HepG2 (cell line): ENCODE measurements around the gene RABGGTA. TPM values are rescaled to one million over a fixed set of nuclear protein-coding genes. Genes with fewer than 3 reads are reported as not detected.
A peak's percentile ranks its signal among the peaks of the same experiment; 100 is the strongest.

Source experiments
- FOSL1 ChIP-seq: sonication (generic); formaldehyde crosslinking; IDR thresholded peaks from 2 replicates; pipeline ENCODE4 v1.9.0; 2021; ENCODE audit warnings: missing genetic modification reagents, borderline replicate concordance
- IRF2 ChIP-seq: IDR thresholded peaks from 2 replicates; pipeline ENCODE4 v1.6.1; 2018; ENCODE audit warnings: missing genetic modification reagents, missing compliant biosample characterization
- KDM1A ChIP-seq: IDR thresholded peaks from 2 replicates; pipeline ENCODE4 v1.6.1; 2016; ENCODE audit warnings: missing compliant biosample characterization
- NFAT5 ChIP-seq: sonication (generic); formaldehyde crosslinking; IDR thresholded peaks from 2 replicates; pipeline ENCODE4 v1.4.0; 2020; ENCODE audit warnings: missing genetic modification reagents
- ONECUT2 ChIP-seq: sonication (generic); formaldehyde crosslinking; IDR thresholded peaks from 2 replicates; pipeline ENCODE4 v1.4.0; 2020; ENCODE audit warnings: missing genetic modification reagents
- RAD51 ChIP-seq: fragments of 450-650 bp; IDR thresholded peaks from 2 replicates; pipeline ENCODE4 v1.6.1; 2016; ENCODE audit warnings: borderline replicate concordance
- SALL1 ChIP-seq: sonication (generic); formaldehyde crosslinking; IDR thresholded peaks from 2 replicates; pipeline ENCODE4 v1.8.0; 2022; ENCODE audit warnings: mild to moderate bottlenecking, missing genetic modification reagents
- TSC22D2 ChIP-seq: sonication (generic); formaldehyde crosslinking; IDR thresholded peaks from 2 replicates; pipeline ENCODE4 v1.5.1; 2020; ENCODE audit warnings: missing genetic modification reagents, mild to moderate bottlenecking, borderline replicate concordance
- ZMYM3 ChIP-seq: sonication (generic); formaldehyde crosslinking; IDR thresholded peaks from 2 replicates; pipeline ENCODE4 v1.5.1; 2020; ENCODE audit warnings: mild to moderate bottlenecking, missing genetic modification reagents
- ZNF12 ChIP-seq: sonication (generic); formaldehyde crosslinking; IDR thresholded peaks from 2 replicates; pipeline ENCODE4 v1.5.0; 2020; ENCODE audit warnings: missing genetic modification reagents
- ZNF180 ChIP-seq: sonication (generic); formaldehyde crosslinking; IDR thresholded peaks from 2 replicates; pipeline ENCODE4 v1.4.0; 2020; ENCODE audit warnings: low read depth, missing genetic modification reagents, borderline replicate concordance
- ZNF329 ChIP-seq: sonication (generic); formaldehyde crosslinking; IDR thresholded peaks from 2 replicates; pipeline ENCODE4 v1.9.0; 2021; ENCODE audit warnings: low read depth, mild to moderate bottlenecking, missing genetic modification reagents
- polyA plus RNA-seq, 8 experiments: library from polyadenylated mRNA; depleted of rRNA in 3 of 8; stranded (reverse) in 7 of 8; unstranded in 1 of 8; fragments of >200 nt; fragmentation: Illumina TruSeq in 4 of 8; extraction: Trizol in 4 of 8; gene quantifications; 2 replicates each; pipeline versions ENCODE4 v1.2.1 to v1.2.3, GENCODE V29; 2011 to 2016; ENCODE audit warnings: low read depth in 4 of 8, missing spikeins in 1 of 8, mixed read lengths in 1 of 8; ENCODE audit not compliant: insufficient read depth in 1 of 8
- total RNA-seq, 5 experiments: library from RNA; depleted of rRNA; stranded (reverse); fragments of >200 nt; fragmentation: Illumina TruSeq; extraction: Trizol; gene quantifications; 2 replicates each; pipeline ENCODE4 v1.2.3, GENCODE V29; 2016; ENCODE audit warnings: low read depth in 1 of 5
- TF ChIP-seq, protein P1 (sequence below): sonication (generic); formaldehyde crosslinking; IDR thresholded peaks from 2 replicates; pipeline ENCODE4 v1.4.0; 2020; ENCODE audit warnings: mild to moderate bottlenecking, missing genetic modification reagents
- TF ChIP-seq, protein P2 (sequence below): sonication (generic); formaldehyde crosslinking; IDR thresholded peaks from 2 replicates; pipeline ENCODE4 v1.5.0; 2020; ENCODE audit warnings: missing genetic modification reagents
- TF ChIP-seq, protein P3 (sequence below): sonication (generic); formaldehyde crosslinking; IDR thresholded peaks from 2 replicates; pipeline ENCODE4 v1.9.0; 2022; ENCODE audit warnings: low read depth, missing genetic modification reagents
- TF ChIP-seq, protein P4 (sequence below): sonication (generic); formaldehyde crosslinking; IDR thresholded peaks from 2 replicates; pipeline ENCODE4 v1.4.0; 2020; ENCODE audit warnings: missing genetic modification reagents

RABGGTA gene
- total and polyA plus RNA-seq, 2 of the 13 experiments (the other 11 are each of a cell fraction or from before 2014, with no cell fraction given) = 57.9 to 90.8 TPM

DNA sequence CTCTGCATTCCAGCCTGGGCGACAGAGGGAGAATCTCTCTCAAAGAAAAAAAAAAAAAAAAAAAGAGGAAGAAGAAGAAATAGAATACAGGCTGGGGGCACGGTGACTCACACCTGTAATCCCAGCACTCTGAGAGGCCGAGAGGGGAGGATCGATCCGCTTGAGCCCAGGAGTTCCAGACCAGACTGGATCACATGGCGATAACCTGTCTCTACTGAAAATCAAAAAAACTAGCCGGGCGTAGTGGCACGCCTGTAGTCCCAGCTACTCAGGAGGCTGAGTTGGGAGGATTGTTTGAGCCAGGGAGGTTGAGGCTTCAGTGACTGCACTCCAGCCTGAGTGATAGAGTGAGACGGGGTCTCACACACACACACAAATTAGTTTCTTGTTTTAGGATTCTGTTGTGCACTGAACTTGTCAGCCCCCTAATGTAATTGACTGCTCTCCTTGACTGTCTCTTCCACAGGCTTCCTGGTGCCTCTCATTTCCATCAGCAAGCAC lies 28.0 kb downstream of the RABGGTA start (continued):
- TF ChIP-seq NFAT5 (0 out of 2 replicates have a peak, but pooled peaks have one; percentile 59), RAD51 (peak; percentile 26; the same call in 1 of the 2 replicates), IRF2 (CRISPR knock-in tag) (peak; percentile 20; the same call in 1 of the 2 replicates), KDM1A (CRISPR knock-in tag) (0 out of 2 replicates have a peak, but pooled peaks have one; percentile 7), ONECUT2 (peak; percentile 83), ZMYM3 (CRISPR knock-in tag) (peak; percentile 76), SALL1 (CRISPR knock-in tag) (peak; percentile 45; the same call in 1 of the 2 replicates), ZNF12 (CRISPR knock-in tag) (0 out of 2 replicates have a peak, but pooled peaks have one; percentile 2), TSC22D2 (CRISPR knock-in tag) (0 out of 2 replicates have a peak, but pooled peaks have one; percentile 53), ZNF329 (CRISPR knock-in tag) (no peak), ZNF180 (CRISPR knock-in tag) (0 out of 2 replicates have a peak, but pooled peaks have one; percentile 56), FOSL1 (peak; percentile 10; the same call in 1 of the 2 replicates)
- TF ChIP-seq, protein P1, sequence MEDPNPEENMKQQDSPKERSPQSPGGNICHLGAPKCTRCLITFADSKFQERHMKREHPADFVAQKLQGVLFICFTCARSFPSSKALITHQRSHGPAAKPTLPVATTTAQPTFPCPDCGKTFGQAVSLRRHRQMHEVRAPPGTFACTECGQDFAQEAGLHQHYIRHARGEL (CRISPR knock-in tag) = 0 out of 2 replicates have a peak, but pooled peaks have one; percentile 45
- TF ChIP-seq, protein P2, sequence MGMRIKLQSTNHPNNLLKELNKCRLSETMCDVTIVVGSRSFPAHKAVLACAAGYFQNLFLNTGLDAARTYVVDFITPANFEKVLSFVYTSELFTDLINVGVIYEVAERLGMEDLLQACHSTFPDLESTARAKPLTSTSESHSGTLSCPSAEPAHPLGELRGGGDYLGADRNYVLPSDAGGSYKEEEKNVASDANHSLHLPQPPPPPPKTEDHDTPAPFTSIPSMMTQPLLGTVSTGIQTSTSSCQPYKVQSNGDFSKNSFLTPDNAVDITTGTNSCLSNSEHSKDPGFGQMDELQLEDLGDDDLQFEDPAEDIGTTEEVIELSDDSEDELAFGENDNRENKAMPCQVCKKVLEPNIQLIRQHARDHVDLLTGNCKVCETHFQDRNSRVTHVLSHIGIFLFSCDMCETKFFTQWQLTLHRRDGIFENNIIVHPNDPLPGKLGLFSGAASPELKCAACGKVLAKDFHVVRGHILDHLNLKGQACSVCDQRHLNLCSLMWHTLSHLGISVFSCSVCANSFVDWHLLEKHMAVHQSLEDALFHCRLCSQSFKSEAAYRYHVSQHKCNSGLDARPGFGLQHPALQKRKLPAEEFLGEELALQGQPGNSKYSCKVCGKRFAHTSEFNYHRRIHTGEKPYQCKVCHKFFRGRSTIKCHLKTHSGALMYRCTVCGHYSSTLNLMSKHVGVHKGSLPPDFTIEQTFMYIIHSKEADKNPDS (CRISPR knock-in tag) = peak; percentile 21; the same call in 1 of the 2 replicates
- TF ChIP-seq, protein P3, sequence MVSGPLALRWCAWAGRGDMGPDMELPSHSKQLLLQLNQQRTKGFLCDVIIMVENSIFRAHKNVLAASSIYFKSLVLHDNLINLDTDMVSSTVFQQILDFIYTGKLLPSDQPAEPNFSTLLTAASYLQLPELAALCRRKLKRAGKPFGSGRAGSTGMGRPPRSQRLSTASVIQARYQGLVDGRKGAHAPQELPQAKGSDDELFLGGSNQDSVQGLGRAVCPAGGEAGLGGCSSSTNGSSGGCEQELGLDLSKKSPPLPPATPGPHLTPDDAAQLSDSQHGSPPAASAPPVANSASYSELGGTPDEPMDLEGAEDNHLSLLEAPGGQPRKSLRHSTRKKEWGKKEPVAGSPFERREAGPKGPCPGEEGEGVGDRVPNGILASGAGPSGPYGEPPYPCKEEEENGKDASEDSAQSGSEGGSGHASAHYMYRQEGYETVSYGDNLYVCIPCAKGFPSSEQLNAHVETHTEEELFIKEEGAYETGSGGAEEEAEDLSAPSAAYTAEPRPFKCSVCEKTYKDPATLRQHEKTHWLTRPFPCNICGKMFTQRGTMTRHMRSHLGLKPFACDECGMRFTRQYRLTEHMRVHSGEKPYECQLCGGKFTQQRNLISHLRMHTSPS = peak; percentile 51
- TF ChIP-seq, protein P4, sequence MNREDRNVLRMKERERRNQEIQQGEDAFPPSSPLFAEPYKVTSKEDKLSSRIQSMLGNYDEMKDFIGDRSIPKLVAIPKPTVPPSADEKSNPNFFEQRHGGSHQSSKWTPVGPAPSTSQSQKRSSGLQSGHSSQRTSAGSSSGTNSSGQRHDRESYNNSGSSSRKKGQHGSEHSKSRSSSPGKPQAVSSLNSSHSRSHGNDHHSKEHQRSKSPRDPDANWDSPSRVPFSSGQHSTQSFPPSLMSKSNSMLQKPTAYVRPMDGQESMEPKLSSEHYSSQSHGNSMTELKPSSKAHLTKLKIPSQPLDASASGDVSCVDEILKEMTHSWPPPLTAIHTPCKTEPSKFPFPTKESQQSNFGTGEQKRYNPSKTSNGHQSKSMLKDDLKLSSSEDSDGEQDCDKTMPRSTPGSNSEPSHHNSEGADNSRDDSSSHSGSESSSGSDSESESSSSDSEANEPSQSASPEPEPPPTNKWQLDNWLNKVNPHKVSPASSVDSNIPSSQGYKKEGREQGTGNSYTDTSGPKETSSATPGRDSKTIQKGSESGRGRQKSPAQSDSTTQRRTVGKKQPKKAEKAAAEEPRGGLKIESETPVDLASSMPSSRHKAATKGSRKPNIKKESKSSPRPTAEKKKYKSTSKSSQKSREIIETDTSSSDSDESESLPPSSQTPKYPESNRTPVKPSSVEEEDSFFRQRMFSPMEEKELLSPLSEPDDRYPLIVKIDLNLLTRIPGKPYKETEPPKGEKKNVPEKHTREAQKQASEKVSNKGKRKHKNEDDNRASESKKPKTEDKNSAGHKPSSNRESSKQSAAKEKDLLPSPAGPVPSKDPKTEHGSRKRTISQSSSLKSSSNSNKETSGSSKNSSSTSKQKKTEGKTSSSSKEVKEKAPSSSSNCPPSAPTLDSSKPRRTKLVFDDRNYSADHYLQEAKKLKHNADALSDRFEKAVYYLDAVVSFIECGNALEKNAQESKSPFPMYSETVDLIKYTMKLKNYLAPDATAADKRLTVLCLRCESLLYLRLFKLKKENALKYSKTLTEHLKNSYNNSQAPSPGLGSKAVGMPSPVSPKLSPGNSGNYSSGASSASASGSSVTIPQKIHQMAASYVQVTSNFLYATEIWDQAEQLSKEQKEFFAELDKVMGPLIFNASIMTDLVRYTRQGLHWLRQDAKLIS (CRISPR knock-in tag) = 0 out of 2 replicates have a peak, but pooled peaks have one; percentile 11
